Subcutaneous adipose tissue (tissue), 4 donors: ENCODE data around the gene SYT8. TPM values are rescaled to one million over a fixed set of nuclear protein-coding genes. Genes with fewer than 3 reads are reported as not detected.

Source experiments
- total RNA-seq, 4 donors: library from RNA; depleted of rRNA; stranded (reverse); fragments of >200 nt; gene quantifications; one replicate each; pipeline ENCODE4 v1.1.0, GENCODE V29; 2016
- TF ChIP-seq, protein P1 (sequence below): fragments of 450-650 bp; IDR thresholded peaks from one replicate; pipeline ENCODE4 v1.5.1; 2016; ENCODE audit warnings: low read depth, mild to moderate bottlenecking, control low read depth, antibody characterized with exemption, moderate library complexity

The SYT8 gene
- total RNA-seq, 4 donors from 2014 or later: not detected

GRCh38 chr11:1821562-1821961 is 13.2 kb upstream of the SYT8 start:
- TF ChIP-seq, protein P1, sequence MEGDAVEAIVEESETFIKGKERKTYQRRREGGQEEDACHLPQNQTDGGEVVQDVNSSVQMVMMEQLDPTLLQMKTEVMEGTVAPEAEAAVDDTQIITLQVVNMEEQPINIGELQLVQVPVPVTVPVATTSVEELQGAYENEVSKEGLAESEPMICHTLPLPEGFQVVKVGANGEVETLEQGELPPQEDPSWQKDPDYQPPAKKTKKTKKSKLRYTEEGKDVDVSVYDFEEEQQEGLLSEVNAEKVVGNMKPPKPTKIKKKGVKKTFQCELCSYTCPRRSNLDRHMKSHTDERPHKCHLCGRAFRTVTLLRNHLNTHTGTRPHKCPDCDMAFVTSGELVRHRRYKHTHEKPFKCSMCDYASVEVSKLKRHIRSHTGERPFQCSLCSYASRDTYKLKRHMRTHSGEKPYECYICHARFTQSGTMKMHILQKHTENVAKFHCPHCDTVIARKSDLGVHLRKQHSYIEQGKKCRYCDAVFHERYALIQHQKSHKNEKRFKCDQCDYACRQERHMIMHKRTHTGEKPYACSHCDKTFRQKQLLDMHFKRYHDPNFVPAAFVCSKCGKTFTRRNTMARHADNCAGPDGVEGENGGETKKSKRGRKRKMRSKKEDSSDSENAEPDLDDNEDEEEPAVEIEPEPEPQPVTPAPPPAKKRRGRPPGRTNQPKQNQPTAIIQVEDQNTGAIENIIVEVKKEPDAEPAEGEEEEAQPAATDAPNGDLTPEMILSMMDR: no peak

DNA sequence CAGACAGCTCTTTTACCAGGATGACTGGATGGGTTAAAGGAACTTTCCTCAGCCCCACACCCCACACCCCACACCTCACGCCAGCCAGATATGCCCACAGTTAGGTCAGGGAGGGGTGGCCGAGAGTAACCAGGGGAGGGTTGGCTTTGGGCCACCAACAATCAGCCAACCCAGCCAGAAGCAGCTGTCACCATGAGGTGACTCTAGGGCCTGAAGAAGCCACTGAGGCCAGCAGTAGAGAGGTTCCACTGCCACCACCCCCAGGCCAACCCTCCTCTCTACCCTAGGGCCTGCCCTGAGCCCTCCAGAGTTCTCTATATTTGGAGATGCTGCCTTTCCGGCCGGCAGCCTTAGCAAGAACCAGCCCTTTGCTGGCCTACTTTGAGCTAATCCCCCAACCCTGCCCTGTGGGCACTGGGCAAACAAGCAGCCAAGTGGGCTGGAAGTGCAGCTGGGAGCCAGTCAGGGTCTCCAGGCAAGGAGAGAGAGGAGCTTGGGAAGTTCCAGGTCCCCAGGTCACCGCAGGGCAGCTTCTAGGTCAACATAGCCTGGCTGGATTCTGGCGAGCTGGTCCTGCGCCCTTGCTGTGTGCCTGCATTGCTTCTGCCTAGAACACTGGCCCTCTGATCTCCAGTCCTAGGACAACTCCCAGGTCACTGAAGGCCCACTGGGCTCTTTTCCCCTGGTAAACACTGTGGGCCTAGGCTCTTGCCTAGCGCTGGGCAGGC is 12.0 kb upstream of the SYT8 start:
- TF ChIP-seq, protein P1: no peak

- TF ChIP-seq, protein P1: no peak
Observed at GRCh38 chr11:1823376-1824220, 11.2 kb upstream of the SYT8 start.

DNA sequence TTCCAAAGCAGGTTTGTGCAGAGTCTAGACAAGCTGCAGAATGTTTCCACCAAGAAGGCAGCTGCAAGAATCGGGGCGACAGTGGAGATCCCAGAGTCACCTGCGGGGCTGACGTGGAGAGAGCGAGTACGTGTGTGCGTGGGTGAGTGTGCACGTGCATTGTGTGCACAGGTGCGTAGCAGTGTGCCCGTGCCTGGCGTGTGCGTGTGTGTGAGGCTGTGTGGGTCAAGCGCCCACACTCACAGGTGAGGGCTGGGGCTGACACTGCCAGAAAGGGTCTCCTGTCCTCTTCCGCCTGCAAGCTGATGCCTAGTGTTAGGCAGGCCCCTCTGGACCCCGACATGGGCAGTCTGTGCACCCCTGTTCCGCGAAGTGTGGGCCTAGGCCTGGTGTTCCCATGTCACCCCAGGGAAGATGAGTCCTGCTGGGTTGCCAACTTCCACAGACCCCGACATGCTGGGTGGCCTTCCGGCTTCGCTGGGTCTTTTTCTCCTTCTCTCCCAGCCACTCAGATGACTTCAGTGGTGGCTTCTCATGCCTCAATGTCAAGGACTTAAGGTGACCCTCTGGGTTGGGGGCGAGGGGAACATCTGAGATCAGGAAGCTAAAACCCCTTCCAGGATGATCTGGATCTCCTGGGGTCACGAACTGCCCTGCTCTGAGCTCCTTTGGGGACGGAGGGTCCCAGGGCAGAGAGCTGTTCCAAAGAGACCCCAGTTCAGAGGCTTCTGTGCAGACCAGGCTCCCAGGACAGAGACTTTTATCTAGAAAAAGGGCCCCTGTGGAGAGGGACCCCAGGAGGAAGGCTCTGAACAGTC is 10.4 kb upstream of the SYT8 start:
- TF ChIP-seq, protein P1: no peak

DNA sequence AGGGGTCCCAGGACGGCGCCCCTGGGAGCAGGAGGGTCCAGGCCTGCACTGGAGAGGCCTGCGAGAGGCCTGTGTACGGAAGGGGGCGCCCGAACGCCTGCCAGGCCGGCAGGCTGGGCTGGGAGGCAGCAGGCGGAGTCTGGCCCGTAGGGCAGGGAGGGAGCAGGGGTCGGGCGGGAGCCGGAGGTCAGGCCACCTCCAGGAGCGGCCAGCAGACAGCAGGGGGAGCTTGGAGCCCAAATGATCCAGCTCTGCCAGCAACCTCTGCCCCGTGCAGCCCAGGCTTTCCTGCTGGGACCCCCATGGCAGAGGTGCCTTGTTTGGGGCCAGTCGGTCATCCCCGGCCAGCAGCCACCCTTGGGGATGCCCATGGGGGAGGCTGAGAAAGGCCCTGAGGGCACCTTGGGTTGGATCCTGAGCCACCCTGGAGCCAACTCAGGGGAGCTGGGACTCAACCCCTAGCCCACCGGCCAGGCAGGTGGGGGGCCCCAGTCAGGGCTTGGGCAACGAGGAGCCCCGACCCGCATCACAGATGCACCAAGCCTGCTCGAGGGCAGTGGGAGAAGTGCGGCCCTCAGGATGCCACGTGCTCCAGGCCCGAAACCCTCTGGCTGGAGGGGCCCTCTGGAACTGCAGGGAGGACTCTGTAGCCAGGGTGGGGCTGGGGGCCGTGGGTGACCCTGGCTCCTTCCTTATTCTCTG is 9.6 kb upstream of the SYT8 start:
- TF ChIP-seq, protein P1: no peak

GRCh38 chr11:1825785-1826451 is 8.9 kb upstream of the SYT8 start:
- TF ChIP-seq, protein P1: no peak
